ENCODE data around the gene ZNF70.
A peak's percentile ranks its signal among the peaks of the same experiment; 100 is the strongest.

Gene ZNF70

GRCh38 chr22:23789121-23789520 lies 38.2 kb upstream of the ZNF70 start:
- H3K4me3 ChIP-seq (ENCODE audit: low read depth, low read length), result no peak overlapping the region
- no peak for TF ChIP-seq CTCF (IDR thresholded peaks at IDR 0.05; ENCODE audit: borderline replicate concordance, insufficient read depth, low read depth, low read length)

- peak overlapping the region; percentile 78 for H3K4me3 ChIP-seq (ENCODE audit: low read depth, low read length)
- TF ChIP-seq CTCF (IDR thresholded peaks at IDR 0.05; ENCODE audit: borderline replicate concordance, insufficient read depth, low read depth, low read length), result no peak
Measured at GRCh38 chr22:23787910-23788309, 37.0 kb upstream of the ZNF70 start.

- H3K4me3 ChIP-seq (ENCODE audit: low read depth, low read length), result peak overlapping the region; percentile 78
- no peak for TF ChIP-seq CTCF (IDR thresholded peaks at IDR 0.05; ENCODE audit: borderline replicate concordance, insufficient read depth, low read depth, low read length)
Measured at GRCh38 chr22:23787600-23787896, 36.6 kb upstream of the ZNF70 start.

- H3K4me3 ChIP-seq (ENCODE audit: low read depth, low read length), result peak within 1 kb of the TSS; percentile 78
- no peak for TF ChIP-seq CTCF (IDR thresholded peaks at IDR 0.05; ENCODE audit: borderline replicate concordance, insufficient read depth, low read depth, low read length)
Measured at GRCh38 chr22:23786752-23787599, 36.1 kb upstream of the ZNF70 start, which contains the start of gene SMARCB1. Gene SMARCB1, plus strand, starts transcription at chr22:23786966. Its CDS starts 204 bp downstream, at chr22:23787170.

- peak overlapping the region; percentile 78 for H3K4me3 ChIP-seq (ENCODE audit: low read depth, low read length)
- TF ChIP-seq CTCF (IDR thresholded peaks at IDR 0.05; ENCODE audit: borderline replicate concordance, insufficient read depth, low read depth, low read length), result no peak
Measured at GRCh38 chr22:23786261-23786710, 35.4 kb upstream of the ZNF70 start.

GRCh38 chr22:23784215-23784732 lies 33.4 kb upstream of the ZNF70 start:
- H3K4me3 ChIP-seq (ENCODE audit: low read depth, low read length), result no peak overlapping the region
- TF ChIP-seq CTCF (IDR thresholded peaks at IDR 0.05; ENCODE audit: borderline replicate concordance, insufficient read depth, low read depth, low read length), result no peak

Measured in GM12875 (cell line).